Measurements from ENCODE around the gene TGIF2.

GRCh38 chr20:36591281-36591680 is 17.9 kb downstream of the TGIF2 start:
- TF ChIP-seq CTCF (IDR thresholded peaks at IDR 0.05), result no peak
- no peak for TF ChIP-seq POLR2A (IDR thresholded peaks at IDR 0.05)

Measured in heart left ventricle (tissue), 13 donors.